B cell (primary cell): ENCODE data around the gene TRAPPC3L. TPM values are rescaled to one million over a fixed set of nuclear protein-coding genes. Genes with fewer than 3 reads are reported as not detected.

ENCODE experiments used
- ATAC-seq: fragments of 200-7000 bp; cut with Tn5 transposase; one replicate; pipeline ENCODE4 v1.10.0; 2021; ENCODE audit warnings: low read depth, mild to moderate bottlenecking, moderate number of reproducible peaks, moderate library complexity
- CTCF ChIA-PET: fragments of 350-600 bp; sonication (Branson Sonifier 250); formaldehyde crosslinking; loops from one replicate; lab custom pipeline; 2021; ENCODE audit warnings: antibody characterized with exemption, inconsistent platforms; lab: Charles Lee
- POLR2A ChIA-PET: fragments of 350-600 bp; sonication (Branson Sonifier 250); formaldehyde crosslinking; loops from one replicate; lab custom pipeline; 2021; ENCODE audit warnings: antibody characterized with exemption; lab: Charles Lee
- DNase-seq: peaks from one replicate; pipeline ENCODE4 v3.0.0; 2013
- H2AFZ ChIP-seq: 2 replicates; pipeline ENCODE4 v1.6.1; 2012; ENCODE audit warnings: mild to moderate bottlenecking, low read depth, low read length; ENCODE audit not compliant: insufficient read depth, poor library complexity, severe bottlenecking
- H3K27ac ChIP-seq, 2 donors: 1 replicate in 1 of 2; 2 replicates in 1 of 2; pipeline ENCODE4 v1.5.1; 2012 to 2013; ENCODE audit warnings: low read length in 2 of 2, mild to moderate bottlenecking in 2 of 2, moderate library complexity in 1 of 2
- H3K27me3 ChIP-seq, 4 experiments: fragments of 200-600 bp in 1 of 4; sonication (generic) in 1 of 4; replicated peaks in 1 of 4; 1 replicate in 2 of 4; 2 replicates in 2 of 4; pipeline versions ENCODE4 v1.6.1 to v1.7.0; 2013 to 2016; ENCODE audit warnings: low read length in 3 of 4, mild to moderate bottlenecking in 2 of 4, mixed read lengths in 1 of 4, moderate library complexity in 1 of 4; ENCODE audit not compliant: insufficient read depth in 4 of 4, control insufficient read depth in 3 of 4; ENCODE audit errors: control extremely low read depth in 1 of 4
- H3K36me3 ChIP-seq, 2 experiments: replicated peaks in 1 of 2; 1 replicate in 1 of 2; 2 replicates in 1 of 2; pipeline versions ENCODE4 v1.6.1 to v1.7.1; 2013; ENCODE audit warnings: low read length in 1 of 2; ENCODE audit not compliant: insufficient read depth in 2 of 2, control insufficient read depth in 1 of 2; ENCODE audit errors: control extremely low read depth in 1 of 2, extremely low read depth in 1 of 2
- H3K4me1 ChIP-seq, 2 donors: fragments of 200-600 bp in 1 of 2; sonication (generic) in 1 of 2; 1 replicate in 1 of 2; 2 replicates in 1 of 2; pipeline versions ENCODE4 v1.5.1 to v1.6.1; 2013 to 2017; ENCODE audit warnings: low read length in 2 of 2; ENCODE audit not compliant: control insufficient read depth in 2 of 2, insufficient read depth in 2 of 2
- H3K4me2 ChIP-seq: replicated peaks from 2 replicates; pipeline ENCODE3; 2012; ENCODE audit warnings: mild to moderate bottlenecking, low read depth, low read length; ENCODE audit not compliant: poor library complexity, severe bottlenecking
- H3K4me3 ChIP-seq, 5 experiments: fragments of 200-600 bp in 1 of 5; sonication (generic) in 1 of 5; 1 replicate in 3 of 5; 2 replicates in 2 of 5; pipeline versions ENCODE4 v1.5.1 to v1.7.0; 2011 to 2016; ENCODE audit warnings: low read length in 4 of 5, mild to moderate bottlenecking in 4 of 5, low read depth in 2 of 5, control low read depth in 1 of 5, moderate library complexity in 1 of 5; ENCODE audit not compliant: insufficient read depth in 1 of 5; ENCODE audit errors: control extremely low read depth in 1 of 5, extremely low read depth in 1 of 5
- H3K79me2 ChIP-seq: fragments of 200-600 bp; sonication (generic); one replicate; pipeline ENCODE4 v1.6.0; 2016; ENCODE audit warnings: low read length; ENCODE audit not compliant: control insufficient read depth, insufficient read depth
- H3K9ac ChIP-seq: fragments of 200-600 bp; sonication (generic); 2 replicates; pipeline ENCODE4 v1.6.1; 2017; ENCODE audit warnings: mild to moderate bottlenecking, low read length, moderate library complexity
- H3K9me3 ChIP-seq, 3 donors: one replicate each; pipeline versions ENCODE4 v1.6.1 to v1.7.1; 2013; ENCODE audit warnings: low read length in 2 of 3; ENCODE audit not compliant: control insufficient read depth in 2 of 3, insufficient read depth in 1 of 3; ENCODE audit errors: control extremely low read depth in 1 of 3
- H4K20me1 ChIP-seq: 2 replicates; pipeline ENCODE4 v1.6.0; 2012; ENCODE audit warnings: mild to moderate bottlenecking, low read length; ENCODE audit not compliant: insufficient read depth, control insufficient read depth, poor library complexity, severe bottlenecking
- H3K27ac Mint-ChIP-seq: one replicate; pipeline ENCODE4 v1.8.0; 2021; ENCODE audit warnings: mixed read lengths
- H3K27me3 Mint-ChIP-seq: one replicate; pipeline ENCODE4 v1.8.0; 2021; ENCODE audit warnings: mixed read lengths
- H3K4me1 Mint-ChIP-seq: one replicate; pipeline ENCODE4 v1.8.0; 2021; ENCODE audit warnings: mixed read lengths
- H3K4me3 Mint-ChIP-seq: one replicate; pipeline ENCODE4 v1.8.0; 2021; ENCODE audit warnings: mixed read lengths
- H3K9me3 Mint-ChIP-seq: one replicate; pipeline ENCODE4 v1.8.0; 2022; ENCODE audit warnings: mixed read lengths; ENCODE audit not compliant: insufficient read depth
- CTCF ChIP-seq: fragments of 200-600 bp; IDR thresholded peaks from one replicate; pipeline ENCODE4 v1.8.0; 2022; ENCODE audit warnings: antibody characterized with exemption, mild to moderate bottlenecking
- EZH2 ChIP-seq: IDR thresholded peaks from 2 replicates; pipeline ENCODE4 v1.6.1; 2012; ENCODE audit warnings: borderline replicate concordance, low read depth, mild to moderate bottlenecking, moderate library complexity, low read length; ENCODE audit not compliant: insufficient read depth, poor library complexity, severe bottlenecking
- WGBS: methylation state at CpG from one replicate; pipeline ENCODE4 v1.1.5; 2013; ENCODE audit warnings: missing lambda C conversion rate; ENCODE audit not compliant: insufficient coverage; 5-methylcytosine and 5-hydroxymethylcytosine counted together
- intact Hi-C: fragments of 100-400 bp; cut with micrococcal nuclease; formaldehyde crosslinking; loops from one replicate; pipeline ENCODE4 v1.10.0; 2022
- polyA plus RNA-seq: library from polyadenylated mRNA; depleted of rRNA; stranded (reverse); fragments of >200 nt; gene quantifications from 2 replicates; pipeline ENCODE4 v1.2.3, GENCODE V29; 2012
- total RNA-seq, 2 donors: library from RNA; stranded (reverse); fragments of 120-200 nt in 1 of 2; gene quantifications; 1 replicate in 1 of 2; 2 replicates in 1 of 2; pipeline versions ENCODE4 v1.2.3 to v1.2.4, GENCODE V29; 2013 to 2022

Gene TRAPPC3L
- total and polyA plus RNA-seq, 2 donors (not counting 1 experiment from before 2014, with no cell fraction given) = not detected

GRCh38 chr6:116568821-116569755 lies 23.6 kb upstream of the TRAPPC3L start:
- no peaks in the 10 kb centered on the region for H4K20me1 ChIP-seq
- WGBS = 0% methylated on average over 2 of the region's 7 CpGs
- peaks cover 29 to 30% of the 10 kb centered on the region in 2 donors for H3K4me1 ChIP-seq
- CTCF ChIA-PET = interaction anchor here (1.7 kb wide), 1 partner anchor 281 kb away, joined by 5 read pairs; no protein-coding TSS in a partner anchor
- no peak overlapping the region for H3K4me3 ChIP-seq
- Mint-ChIP-seq H3K4me3 (no peak overlapping the region), H3K27ac (peak overlapping the region; percentile 0), H3K27me3 (peaks cover 7% of the 10 kb centered on the region), H3K9me3 (no peaks in the 10 kb centered on the region), H3K4me1 (peaks cover 41% of the 10 kb centered on the region)
- H3K27ac ChIP-seq = no peak overlapping the region
- TF ChIP-seq EZH2 = no peak
- no peak for TF ChIP-seq CTCF
- H3K79me2 ChIP-seq = peaks cover 27% of the 10 kb centered on the region
- H3K9me3 ChIP-seq = no peaks in the 10 kb centered on the region
- no peak overlapping the region for H3K9ac ChIP-seq
- POLR2A ChIA-PET = no interaction called here
- H3K4me2 ChIP-seq = no peak overlapping the region
- ATAC-seq = no peak
- no peak overlapping the region for H2AFZ ChIP-seq
- DNase-seq = no peak
- intact Hi-C loops = loop anchor here (10.0 kb wide), 1 partner anchor 554 kb away; no protein-coding TSS in a partner anchor
- no peaks in the 10 kb centered on the region for H3K36me3 ChIP-seq
- peaks cover 0 to 14% (median 7%) of the 10 kb centered on the region in 4 experiments for H3K27me3 ChIP-seq

DNA sequence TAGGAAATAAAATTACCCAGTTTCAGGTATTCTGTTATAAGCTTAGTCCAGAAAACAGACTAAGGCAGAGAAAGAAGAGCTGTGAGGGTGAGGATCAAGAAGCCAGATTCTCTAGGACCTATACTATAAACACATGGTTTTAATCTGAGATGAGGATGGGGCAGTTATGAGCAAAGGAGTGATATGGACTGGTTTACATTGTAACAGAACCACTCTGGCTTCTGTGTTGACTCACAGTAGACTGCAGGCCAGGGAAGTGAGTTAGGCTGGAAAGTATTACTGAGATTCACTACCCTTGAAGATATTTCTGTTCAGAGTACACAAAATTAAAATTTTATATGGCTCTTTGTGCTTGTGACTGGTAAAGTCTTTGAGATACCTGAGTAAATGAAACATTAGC lies 22.6 kb upstream of the TRAPPC3L start:
- H3K9ac ChIP-seq = no peak overlapping the region
- peaks cover 15% of the 10 kb centered on the region for H3K27me3 Mint-ChIP-seq
- no peaks in the 10 kb centered on the region for H3K36me3 ChIP-seq
- no peaks in the 10 kb centered on the region for H4K20me1 ChIP-seq
- H2AFZ ChIP-seq = no peak overlapping the region
- intact Hi-C loops = loop anchor here (10.0 kb wide), 1 partner anchor 553 kb away; no protein-coding TSS in a partner anchor
- no peak overlapping the region for H3K4me3 Mint-ChIP-seq
- H3K4me2 ChIP-seq = no peak overlapping the region
- ATAC-seq (no peak), DNase-seq (no peak)
- no peaks in the 10 kb centered on the region for H3K9me3 Mint-ChIP-seq
- ChIA-PET POLR2A (no interaction called here), CTCF (interaction anchor here (1.7 kb wide), 1 partner anchor 280 kb away, joined by 5 read pairs; no protein-coding TSS in a partner anchor)
- TF ChIP-seq EZH2 (no peak), CTCF (no peak)
- H3K4me1 ChIP-seq = peaks cover 29% of the 10 kb centered on the region in 2 donors
- peaks cover 40% of the 10 kb centered on the region for H3K4me1 Mint-ChIP-seq
- H3K27me3 ChIP-seq = peaks cover 0 to 14% (median 7%) of the 10 kb centered on the region in 4 experiments
- no peak overlapping the region for H3K27ac ChIP-seq
- H3K27ac Mint-ChIP-seq = no peak overlapping the region
- no peaks in the 10 kb centered on the region for H3K9me3 ChIP-seq
- peaks cover 17% of the 10 kb centered on the region for H3K79me2 ChIP-seq
- no peak overlapping the region for H3K4me3 ChIP-seq
